ENCODE results near the gene NOXA1.

NOXA1 gene

GRCh38 chr9:137428841-137429545 lies 5.8 kb downstream of the NOXA1 start:
- no peak for DNase-seq

DNA sequence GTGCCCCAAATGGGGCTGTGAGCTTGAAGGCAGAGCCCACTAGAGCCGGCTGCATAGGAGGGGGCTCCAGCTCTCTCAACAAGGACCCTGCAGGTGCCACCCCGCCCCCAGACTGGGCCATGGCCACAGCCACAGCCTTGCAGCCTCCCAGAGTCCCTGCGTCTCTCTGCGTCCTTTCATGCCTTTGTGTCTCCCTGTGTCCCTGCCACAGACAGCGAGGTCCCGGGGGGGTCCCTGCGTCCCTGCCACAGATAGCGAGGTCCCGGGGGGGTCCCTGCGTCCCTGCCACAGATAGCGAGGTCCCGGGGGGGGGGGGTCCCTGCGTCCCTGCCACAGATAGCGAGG lies 6.3 kb downstream of the NOXA1 start:
- DNase-seq, result no peak

GRCh38 chr9:137429974-137430722 lies 7.0 kb downstream of the NOXA1 start:
- DNase-seq, result no peak

DNA sequence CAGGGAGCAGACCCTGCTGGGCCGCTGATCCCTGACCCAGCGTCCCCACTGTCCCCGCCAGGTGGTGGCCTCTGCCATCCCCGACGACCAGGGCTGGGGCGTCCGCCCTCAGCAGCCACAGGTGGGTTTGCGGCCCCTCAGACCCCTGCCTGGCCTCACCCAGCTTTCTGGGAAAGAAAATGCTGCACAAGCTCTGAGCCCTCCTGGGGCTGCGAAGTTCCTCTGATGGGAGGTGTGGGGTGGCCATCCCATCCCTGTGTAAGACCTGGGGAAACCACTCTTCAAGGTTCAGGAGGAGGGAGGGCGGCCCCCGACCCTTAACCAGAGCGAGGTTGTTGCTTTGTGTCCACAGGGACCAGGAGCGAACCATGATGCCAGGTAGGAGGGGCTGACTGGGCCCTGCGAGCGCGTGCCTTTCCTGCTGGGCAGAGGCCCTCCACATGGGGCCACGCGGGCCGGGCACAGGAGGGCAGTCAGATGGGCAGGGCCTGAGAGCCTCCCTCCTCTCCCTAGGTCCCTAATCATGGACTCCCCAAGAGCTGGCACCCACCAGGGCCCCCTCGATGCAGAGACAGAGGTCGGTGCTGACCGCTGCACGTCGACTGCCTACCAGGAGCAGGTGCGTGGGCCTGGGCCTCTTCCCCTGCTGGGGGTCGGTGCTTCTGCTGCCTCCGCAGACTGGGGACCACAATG lies 7.7 kb downstream of the NOXA1 start:
- DNase-seq, result no peak

DNA sequence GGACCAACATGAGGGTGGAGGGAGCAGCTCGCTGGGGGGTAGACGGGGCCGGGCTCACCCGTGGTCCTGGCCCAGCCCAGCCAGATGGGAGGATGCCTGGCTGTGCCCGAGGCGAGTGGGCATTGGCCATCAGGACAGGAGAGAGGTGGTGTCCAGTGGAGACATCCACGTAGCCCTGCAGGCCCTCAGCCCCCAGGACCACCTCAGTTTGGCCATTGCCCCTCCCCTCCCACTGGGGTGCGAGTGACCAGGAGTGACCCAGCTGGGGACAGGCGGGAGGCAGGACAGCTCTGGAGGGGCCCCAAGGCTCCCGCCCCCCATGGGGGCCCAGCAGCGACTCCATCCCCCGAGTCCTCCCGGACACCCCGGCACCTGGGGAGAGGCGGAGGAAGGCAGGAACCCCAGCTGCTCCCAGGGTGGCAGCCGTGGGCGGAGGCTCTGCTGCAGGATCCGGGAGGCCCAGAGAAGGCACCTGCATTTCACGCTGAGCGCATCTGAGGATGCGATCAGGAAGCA lies 8.3 kb downstream of the NOXA1 start:
- no peak for DNase-seq

GRCh38 chr9:137432687-137433348 lies 9.6 kb downstream of the NOXA1 start:
- no peak for DNase-seq

GRCh38 chr9:137433349-137433915 lies 10.2 kb downstream of the NOXA1 start:
- no peak for DNase-seq

- DNase-seq, result no peak
Observed at GRCh38 chr9:137433916-137434431, 10.8 kb downstream of the NOXA1 start.

GRCh38 chr9:137434498-137435380 lies 11.5 kb downstream of the NOXA1 start:
- DNase-seq, result no peak

DNA sequence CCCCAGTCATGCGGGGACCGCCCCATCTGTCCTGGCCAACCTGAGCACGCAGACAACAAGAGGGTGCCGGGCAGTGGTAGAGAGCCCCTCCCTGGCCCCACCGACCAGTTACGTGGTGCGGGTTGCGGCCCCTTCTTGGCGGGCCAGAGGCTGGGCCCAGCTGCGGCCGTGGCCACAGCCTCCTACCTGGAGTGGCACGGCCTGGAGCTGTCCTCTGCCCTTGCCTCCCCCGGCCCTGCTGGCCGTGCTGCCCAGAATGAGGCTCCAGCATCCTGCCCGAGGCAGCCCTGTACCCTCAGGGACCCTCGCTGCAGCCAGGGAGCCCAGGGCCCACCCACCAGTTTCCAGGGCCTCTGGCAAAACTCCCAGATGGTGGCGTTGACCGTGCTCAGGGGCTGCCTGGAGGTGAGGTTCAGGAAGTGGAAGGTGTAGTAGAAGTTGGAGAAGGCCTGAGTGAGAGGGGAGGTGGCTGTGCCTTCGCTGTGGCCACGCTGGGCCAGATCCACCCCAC lies 12.2 kb downstream of the NOXA1 start:
- no peak for DNase-seq

DNA sequence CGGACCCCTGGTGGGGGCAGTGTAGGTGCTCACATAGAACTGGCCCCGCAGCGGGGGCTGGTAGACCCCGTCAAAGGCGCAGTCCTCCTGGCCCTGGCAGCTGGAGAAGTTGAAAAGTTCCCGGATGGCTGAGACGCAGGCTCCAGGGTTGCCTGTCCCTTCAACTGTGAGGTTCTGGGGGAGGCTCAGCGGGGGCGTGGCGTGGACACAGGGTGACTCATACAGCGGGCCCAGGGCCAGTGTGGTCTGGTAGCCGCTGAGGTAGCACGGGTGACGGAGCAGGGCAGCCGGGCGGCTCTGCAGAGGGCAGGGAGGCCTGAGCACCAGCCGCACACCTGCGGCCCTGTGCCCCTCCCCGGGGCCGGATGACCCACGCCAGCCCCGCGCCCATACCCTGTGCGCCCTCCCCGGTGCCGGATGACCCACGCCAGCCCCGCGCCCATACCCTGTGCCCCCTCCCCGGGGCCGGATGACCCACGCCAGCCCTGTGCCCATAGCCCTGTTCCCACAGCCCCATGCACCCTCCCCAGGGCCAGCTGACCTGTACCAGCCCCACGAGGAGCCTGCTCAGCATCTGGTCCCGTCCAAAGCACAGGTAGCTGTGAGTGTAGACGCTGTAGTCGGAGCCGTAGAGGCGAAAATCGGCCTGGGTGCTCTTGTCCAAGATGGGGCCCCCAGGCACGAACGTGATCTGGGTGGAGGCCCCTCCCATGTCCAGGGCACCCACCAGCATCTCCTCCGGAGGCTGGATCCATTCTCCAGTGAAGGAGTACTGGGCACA lies 13.0 kb downstream of the NOXA1 start:
- DNase-seq, result no peak

GRCh38 chr9:137436761-137437600 lies 13.8 kb downstream of the NOXA1 start:
- no peak for DNase-seq

DNA sequence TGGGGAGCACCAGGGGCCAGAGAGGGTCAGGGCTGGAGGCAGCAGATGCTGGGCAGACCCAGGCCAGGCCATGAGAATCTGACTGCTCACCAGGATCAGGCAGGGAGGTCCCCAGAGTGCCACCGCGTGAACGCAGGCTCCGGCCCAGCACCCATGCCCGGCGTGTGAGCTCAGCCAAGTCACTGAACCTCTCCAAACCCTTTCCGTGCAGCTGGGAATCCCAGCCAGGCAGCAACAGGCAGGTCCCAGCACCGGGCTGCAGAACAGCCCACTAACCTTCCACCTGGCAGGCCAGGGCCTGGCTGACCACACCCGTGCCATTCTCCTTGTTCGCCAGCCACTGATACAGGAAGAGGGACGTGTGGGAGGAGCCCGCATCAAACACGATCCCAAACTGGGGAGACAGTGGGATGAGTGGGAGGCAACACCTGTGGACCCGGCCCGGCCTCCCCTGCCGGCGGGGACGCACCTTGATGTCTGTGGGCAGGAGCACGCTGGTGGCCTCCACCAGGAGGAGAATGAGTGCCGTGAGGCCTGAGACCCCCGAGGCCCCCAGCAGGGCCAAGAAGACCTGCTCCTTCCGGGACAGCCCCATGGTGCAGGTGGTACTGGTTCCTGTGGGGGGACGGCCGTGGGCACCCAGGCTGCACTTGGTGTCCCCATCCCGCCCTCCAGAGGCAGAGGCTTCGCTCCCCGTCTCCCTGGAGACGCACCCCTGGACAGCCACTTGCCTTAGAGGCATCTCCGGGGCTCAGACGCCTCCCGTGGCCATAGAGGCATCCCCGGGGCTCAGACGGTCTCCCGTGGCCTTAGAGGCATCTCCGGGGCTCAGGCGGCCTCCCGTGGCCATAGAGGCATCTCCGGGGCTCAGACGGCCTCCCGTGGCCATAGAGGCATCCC lies 14.7 kb downstream of the NOXA1 start:
- no peak for DNase-seq

DNA sequence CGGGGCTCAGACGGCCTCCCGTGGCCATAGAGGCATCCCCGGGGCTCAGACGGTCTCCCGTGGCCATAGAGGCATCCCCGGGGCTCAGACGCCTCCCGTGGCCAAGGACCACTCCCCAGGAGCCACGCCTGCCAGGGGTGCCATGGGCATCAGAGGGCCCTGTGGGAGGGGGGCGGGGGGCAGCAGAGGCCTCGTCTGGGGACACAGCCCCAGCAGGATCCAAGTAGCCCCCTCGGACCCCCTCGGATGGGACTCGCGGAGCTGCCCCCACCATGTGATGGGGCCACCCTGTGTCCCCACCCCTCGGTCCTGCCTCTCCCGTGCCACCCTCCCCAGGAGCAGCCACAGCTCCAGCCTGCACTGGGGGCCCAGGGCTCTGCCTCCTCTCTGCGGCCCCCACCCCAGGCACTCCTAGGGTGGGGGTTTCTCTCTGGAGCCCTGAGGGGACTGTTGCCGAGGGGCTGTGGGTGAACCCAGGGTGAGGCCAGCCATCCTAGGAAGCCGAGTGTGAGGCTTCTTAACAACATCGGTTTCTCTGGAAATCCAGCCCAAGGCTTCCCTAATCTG lies 15.5 kb downstream of the NOXA1 start:
- DNase-seq, result no peak

DNA sequence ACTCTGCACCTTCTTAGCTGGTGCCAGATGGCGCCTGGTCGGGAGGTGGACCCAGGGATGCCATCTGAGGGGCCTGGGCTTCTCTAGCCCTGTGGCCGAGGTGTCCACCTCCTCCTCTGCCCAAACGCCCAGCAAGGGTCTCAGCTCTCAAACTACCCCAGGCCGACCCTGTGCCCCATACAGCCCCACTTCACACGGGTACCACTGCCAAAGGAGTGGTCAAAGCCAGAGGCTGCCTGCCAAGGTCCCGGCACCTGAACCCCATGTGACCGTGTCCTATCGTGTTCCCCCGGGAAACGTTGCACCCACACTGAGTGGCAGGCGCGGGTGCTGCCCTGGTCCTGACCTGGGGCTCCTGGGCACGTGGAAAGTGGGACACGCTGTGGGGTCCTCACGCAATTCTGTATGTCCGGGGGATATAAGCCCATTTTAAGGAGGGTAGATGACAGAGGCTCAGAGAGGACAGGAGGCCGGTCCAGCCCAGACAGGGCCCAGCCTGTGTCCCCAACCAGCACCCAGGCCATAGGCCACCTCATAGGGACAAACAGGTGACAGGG lies 16.0 kb downstream of the NOXA1 start:
- no peak for DNase-seq

GRCh38 chr9:137441289-137441934 lies 18.2 kb downstream of the NOXA1 start, which contains the start of gene ENTPD8:
TSS of gene ENTPD8 (minus strand) at chr9:137441357. CDS start at chr9:137438285, 3,072 bp downstream.
- peak; percentile 59 for DNase-seq

GRCh38 chr9:137441935-137442321 lies 18.7 kb downstream of the NOXA1 start:
- no peak for DNase-seq
